G401.6 (cell line): ENCODE data around the gene TRIM51G.
"Not testable (repeated sequence)": the region's sequence is repeated elsewhere in the genome, so short reads cannot be mapped to it uniquely, and the experiment has no call there.

Experiments used
- FAIRE-seq: peaks from 2 replicates; lab custom pipeline; 2012; peaks lifted over from hg19 to GRCh38; lab: Jason Lieb, UNC

TRIM51G gene

DNA sequence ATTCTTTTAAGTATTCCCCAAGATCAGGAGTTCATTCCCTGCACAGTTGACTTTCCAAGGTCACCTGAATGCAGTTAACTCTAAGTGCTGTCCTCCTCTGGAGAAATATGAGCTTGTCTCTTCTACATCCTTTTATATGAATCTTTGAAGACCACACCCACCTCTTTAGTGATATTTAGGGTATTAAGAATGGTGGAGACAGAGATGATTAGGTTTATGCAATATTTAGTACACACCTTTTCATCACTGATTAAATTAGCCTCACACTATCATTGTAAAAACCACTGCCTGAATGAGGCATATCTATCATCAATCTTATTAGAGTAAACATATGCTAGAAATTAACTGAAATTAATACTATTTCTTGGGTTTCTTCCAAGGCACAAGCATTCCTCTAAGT is at the start of gene TRIM51G:
TSS of gene TRIM51G (minus strand) at position 101 of the 400 bp plus-strand sequence. CDS start 2,190 bp downstream, outside the sequence.
- FAIRE-seq, result not testable (repeated sequence)

GRCh38 chr11:49028523-49028922 is 44.8 kb upstream of the TRIM51G start, which contains the start of gene TRIM49B:
Gene TRIM49B, plus strand, starts transcription at chr11:49028823. Its CDS starts 2,777 bp downstream, at chr11:49031600.
- FAIRE-seq, result not testable (repeated sequence)

DNA sequence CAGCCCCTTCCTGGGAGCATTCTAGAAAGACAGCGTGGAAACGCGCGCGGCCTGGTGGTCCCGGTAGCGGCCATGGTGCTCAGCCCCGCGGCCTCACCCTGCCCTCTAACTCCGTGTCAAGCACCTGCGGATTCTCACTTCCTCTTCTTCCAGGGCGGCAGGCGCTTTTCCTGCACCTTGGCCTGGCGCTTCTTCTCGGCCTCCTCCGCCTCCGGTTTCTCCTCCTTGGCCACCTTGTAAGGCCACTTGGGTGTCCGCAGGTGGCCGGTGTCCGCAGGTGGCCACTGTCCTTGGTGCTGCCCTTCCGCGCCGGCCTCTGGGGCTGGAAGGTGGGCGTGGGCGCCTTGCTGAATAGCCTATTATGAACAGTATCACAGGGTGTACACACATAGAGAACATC is 15.1 kb downstream of the TRIM51G start:
- FAIRE-seq, result not testable (repeated sequence)

GRCh38 chr11:48955315-48956049 is 28.2 kb downstream of the TRIM51G start:
- not testable (repeated sequence) for FAIRE-seq

- not testable (repeated sequence) for FAIRE-seq
Observed at GRCh38 chr11:48945796-48946195, 37.9 kb downstream of the TRIM51G start.
